Thoracic aorta (tissue), 2 donors: ENCODE data around the gene TSPYL4. TPM values are rescaled to one million over a fixed set of nuclear protein-coding genes. Genes with fewer than 3 reads are reported as not detected.
A peak's percentile ranks its signal among the peaks of the same experiment; 100 is the strongest.

ENCODE experiments used
- ATAC-seq: fragments of 150-250 bp; one replicate; pipeline ENCODE4 v1.8.0; 2017; ENCODE audit warnings: low read depth; ENCODE audit not compliant: insufficient number of reproducible peaks, low FRiP score
- DNase-seq: peaks from one replicate; pipeline ENCODE4 v3.0.0-alpha.2; 2020; ENCODE audit warnings: low spot score
- H3K27ac ChIP-seq, 2 donors: fragments of 200-600 bp; sonication (generic); 1 replicate in 1 of 2; 2 replicates in 1 of 2; pipeline ENCODE4 v1.5.1; 2016; ENCODE audit warnings: mild to moderate bottlenecking in 2 of 2, moderate library complexity in 2 of 2
- H3K27me3 ChIP-seq: fragments of 200-600 bp; sonication (generic); replicated peaks from 2 replicates; pipeline ENCODE4 v1.6.0; 2016; ENCODE audit warnings: mild to moderate bottlenecking; ENCODE audit not compliant: insufficient read depth
- H3K36me3 ChIP-seq: fragments of 200-600 bp; sonication (generic); one replicate; pipeline ENCODE4 v1.5.1; 2016
- H3K4me1 ChIP-seq, 2 donors: fragments of 200-600 bp; sonication (generic); 1 replicate in 1 of 2; 2 replicates in 1 of 2; pipeline versions ENCODE4 v1.5.1 to v1.6.0; 2016; ENCODE audit warnings: low read depth in 2 of 2, mild to moderate bottlenecking in 1 of 2; ENCODE audit not compliant: control insufficient read depth in 1 of 2
- H3K4me3 ChIP-seq: fragments of 200-600 bp; sonication (generic); 2 replicates; pipeline ENCODE4 v1.5.1; 2016; ENCODE audit warnings: mild to moderate bottlenecking
- H3K9me3 ChIP-seq: fragments of 200-600 bp; sonication (generic); 2 replicates; pipeline ENCODE4 v1.5.1; 2016
- total RNA-seq, 2 donors: library from RNA; depleted of rRNA; stranded (reverse); fragments of >200 nt; gene quantifications; one replicate each; pipeline versions ENCODE4 v1.1.0 to v1.2.3, GENCODE V29; 2016
- TF ChIP-seq, protein P1 (sequence below): fragments of 200-600 bp; sonication (generic); IDR thresholded peaks from one replicate; pipeline ENCODE4 v1.5.1; 2019; ENCODE audit warnings: antibody characterized with exemption

The TSPYL4 gene
- total RNA-seq, 2 donors from 2014 or later: 13.1 to 18.0 TPM

DNA sequence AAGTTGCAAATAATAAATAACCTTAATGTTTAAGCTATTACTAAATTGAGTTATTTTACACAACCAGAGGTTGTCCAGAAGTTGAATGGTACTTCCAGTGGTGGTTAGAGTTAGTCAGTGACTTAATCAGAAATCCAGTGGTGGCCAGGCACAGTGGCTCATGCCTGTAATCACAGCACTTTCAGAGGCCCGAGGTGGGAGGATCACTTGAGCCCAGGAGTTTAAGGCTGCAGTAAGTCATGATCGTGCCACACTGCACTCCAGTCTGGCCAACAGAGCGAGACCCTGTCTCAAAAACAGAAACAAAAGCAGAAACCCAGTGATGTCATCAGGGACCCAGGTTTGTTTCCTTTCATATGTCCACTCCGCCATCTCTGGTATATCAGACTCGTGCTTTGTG lies 35.0 kb downstream of the TSPYL4 start:
- ATAC-seq: no peak
- no peak for DNase-seq
- H3K36me3 ChIP-seq: peaks cover 6% of the 10 kb centered on the region
- no peak overlapping the region for H3K4me3 ChIP-seq
- H3K27ac ChIP-seq: no peak overlapping the region
- no peaks in the 10 kb centered on the region for H3K27me3 ChIP-seq
- H3K4me1 ChIP-seq: no peaks in the 10 kb centered on the region
- H3K9me3 ChIP-seq: no peaks in the 10 kb centered on the region
- TF ChIP-seq, protein P1, sequence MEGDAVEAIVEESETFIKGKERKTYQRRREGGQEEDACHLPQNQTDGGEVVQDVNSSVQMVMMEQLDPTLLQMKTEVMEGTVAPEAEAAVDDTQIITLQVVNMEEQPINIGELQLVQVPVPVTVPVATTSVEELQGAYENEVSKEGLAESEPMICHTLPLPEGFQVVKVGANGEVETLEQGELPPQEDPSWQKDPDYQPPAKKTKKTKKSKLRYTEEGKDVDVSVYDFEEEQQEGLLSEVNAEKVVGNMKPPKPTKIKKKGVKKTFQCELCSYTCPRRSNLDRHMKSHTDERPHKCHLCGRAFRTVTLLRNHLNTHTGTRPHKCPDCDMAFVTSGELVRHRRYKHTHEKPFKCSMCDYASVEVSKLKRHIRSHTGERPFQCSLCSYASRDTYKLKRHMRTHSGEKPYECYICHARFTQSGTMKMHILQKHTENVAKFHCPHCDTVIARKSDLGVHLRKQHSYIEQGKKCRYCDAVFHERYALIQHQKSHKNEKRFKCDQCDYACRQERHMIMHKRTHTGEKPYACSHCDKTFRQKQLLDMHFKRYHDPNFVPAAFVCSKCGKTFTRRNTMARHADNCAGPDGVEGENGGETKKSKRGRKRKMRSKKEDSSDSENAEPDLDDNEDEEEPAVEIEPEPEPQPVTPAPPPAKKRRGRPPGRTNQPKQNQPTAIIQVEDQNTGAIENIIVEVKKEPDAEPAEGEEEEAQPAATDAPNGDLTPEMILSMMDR: no peak

DNA sequence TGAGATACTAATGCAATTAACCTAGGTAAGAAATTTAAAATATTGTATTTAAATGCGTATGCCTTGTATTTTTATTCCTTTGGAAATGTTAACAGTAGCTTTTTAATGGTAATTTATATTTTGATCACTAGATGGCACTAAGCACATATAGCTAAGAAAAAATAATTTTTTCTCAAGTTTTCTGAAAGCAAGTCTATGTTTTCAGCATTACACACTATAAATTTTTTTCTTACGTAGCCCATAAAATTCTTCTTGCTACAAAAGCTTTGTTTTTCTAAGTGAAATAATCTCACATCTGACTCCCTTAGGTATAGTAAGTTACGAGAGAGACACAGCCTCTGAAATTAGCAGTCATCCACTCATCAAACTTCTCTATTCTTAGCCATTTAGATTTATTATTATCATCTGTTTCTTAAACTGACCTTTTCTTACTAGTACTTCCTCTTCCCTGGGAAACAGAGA lies 35.7 kb downstream of the TSPYL4 start:
- Histone ChIP-seq H3K9me3 (no peaks in the 10 kb centered on the region), H3K4me3 (no peak overlapping the region), H3K36me3 (peaks cover 3% of the 10 kb centered on the region), H3K4me1 (no peaks in the 10 kb centered on the region), H3K27ac (no peak overlapping the region), H3K27me3 (no peaks in the 10 kb centered on the region)
- TF ChIP-seq, protein P1: peak; percentile 33
- ATAC-seq: no peak
- no peak for DNase-seq

DNA sequence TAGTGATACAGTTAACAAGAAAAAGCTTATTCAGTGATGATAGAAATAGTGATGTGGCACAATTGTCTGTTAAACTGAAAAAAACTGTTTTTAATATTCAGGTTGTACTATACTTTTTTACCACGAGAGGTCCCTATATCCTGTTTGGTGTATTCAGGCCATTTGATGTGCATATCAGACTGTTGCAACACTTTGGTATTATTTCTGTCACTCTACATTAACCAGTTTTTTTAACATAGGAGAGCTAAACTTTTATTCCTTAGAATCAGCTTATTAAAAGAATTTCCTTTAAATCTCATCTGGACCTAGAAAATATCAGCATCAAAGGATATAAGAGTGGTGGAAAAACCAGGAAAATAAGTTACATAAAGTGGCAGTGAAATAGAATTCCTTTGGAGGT lies 36.8 kb downstream of the TSPYL4 start:
- Histone ChIP-seq H3K36me3 (no peaks in the 10 kb centered on the region), H3K4me1 (no peaks in the 10 kb centered on the region), H3K27ac (peak overlapping the region in 1 of 2 donors; percentile 2), H3K9me3 (no peaks in the 10 kb centered on the region), H3K27me3 (no peaks in the 10 kb centered on the region), H3K4me3 (no peak overlapping the region)
- ATAC-seq (no peak), DNase-seq (no peak)
- TF ChIP-seq, protein P1: peak; percentile 39

DNA sequence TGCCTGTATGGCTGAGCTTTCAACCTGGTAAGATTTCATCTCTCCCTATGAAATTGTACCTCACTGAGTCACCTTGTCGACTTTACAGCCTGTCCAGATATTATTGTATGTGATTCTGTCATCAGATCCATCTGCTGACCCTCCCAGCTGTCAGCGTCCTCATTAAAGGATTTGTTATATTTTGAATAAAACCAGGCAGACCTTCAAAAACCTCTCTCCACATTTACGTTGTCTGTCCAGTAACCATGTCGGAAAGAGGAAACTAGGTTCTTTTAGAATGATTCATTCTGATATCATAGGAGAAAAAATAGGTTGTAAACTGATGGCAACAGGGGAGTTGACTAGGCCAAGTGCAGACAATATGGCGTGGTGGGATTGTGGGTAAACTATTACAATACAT lies 38.5 kb downstream of the TSPYL4 start:
- ATAC-seq: no peak

DNA sequence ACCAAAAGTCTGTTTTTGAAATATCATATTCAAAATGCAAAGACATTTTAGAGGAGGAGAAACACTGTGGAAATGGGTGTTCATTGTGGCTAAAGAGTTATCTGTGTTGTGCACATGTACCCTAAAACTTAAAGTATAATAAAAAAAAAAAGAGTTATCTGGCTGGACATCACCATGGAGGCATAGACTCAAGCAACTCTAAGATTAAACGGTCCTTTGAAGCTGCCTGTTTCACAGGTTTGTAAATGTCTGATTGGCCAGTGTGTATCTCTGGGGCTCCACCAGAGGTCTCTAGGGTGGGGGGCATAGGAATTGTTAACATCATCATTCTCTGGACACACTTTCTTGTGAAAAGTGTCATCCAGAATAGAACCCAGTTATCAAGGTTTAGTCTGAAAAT lies 39.2 kb downstream of the TSPYL4 start:
- H3K36me3 ChIP-seq: no peaks in the 10 kb centered on the region
- no peak overlapping the region for H3K4me3 ChIP-seq
- DNase-seq: no peak
- ATAC-seq: no peak
- no peaks in the 10 kb centered on the region for H3K27me3 ChIP-seq
- H3K4me1 ChIP-seq: peaks cover 3% of the 10 kb centered on the region in 2 donors
- H3K9me3 ChIP-seq: no peaks in the 10 kb centered on the region
- no peak overlapping the region for H3K27ac ChIP-seq
- TF ChIP-seq, protein P1: no peak

More for the DNA sequence above, 38.5 kb downstream of the TSPYL4 start:
- Histone ChIP-seq H3K27me3 (no peaks in the 10 kb centered on the region), H3K4me3 (no peak overlapping the region), H3K9me3 (no peaks in the 10 kb centered on the region), H3K4me1 (no peaks in the 10 kb centered on the region), H3K27ac (no peak overlapping the region), H3K36me3 (no peaks in the 10 kb centered on the region)
- no peak for DNase-seq
- TF ChIP-seq, protein P1: no peak
